ENCODE results near the gene OGFR.

Gene OGFR

GRCh38 chr20:62839261-62839660 is 34.6 kb downstream of the OGFR start:
- Histone ChIP-seq H3F3A (ENCODE audit: insufficient read depth) (no peaks in the 10 kb centered on the region), H4K20me1 (ENCODE audit: low read depth, low read length) (no peaks in the 10 kb centered on the region), H3K4me2 (ENCODE audit: low read depth, low read length, poor library complexity, severe bottlenecking) (no peak overlapping the region), H2AFZ (ENCODE audit: low read depth, low read length, severe bottlenecking) (no peak overlapping the region), H3K9me3 (ENCODE audit: insufficient read depth, low read length) (no peaks in the 10 kb centered on the region), H3K27ac (ENCODE audit: low read depth, low read length) (no peak overlapping the region), H3K36me3 (ENCODE audit: low read length) (no peaks in the 10 kb centered on the region), H3K4me3 (ENCODE audit: insufficient read depth, low read length, poor library complexity, severe bottlenecking) (no peak overlapping the region), H3K9ac (ENCODE audit: low read length) (no peak overlapping the region), H3K79me2 (ENCODE audit: insufficient read depth, low read length) (no peaks in the 10 kb centered on the region), H3K9me2 (replicated peaks; ENCODE audit: insufficient read depth, low read length) (no peaks in the 10 kb centered on the region), H3K27me3 (ENCODE audit: low read length) (no peaks in the 10 kb centered on the region)
- TF ChIP-seq EZH2phosphoT487 (conservative IDR thresholded peaks at IDR 0.05; ENCODE audit: low read length) (no peak), CTCF (IDR thresholded peaks at IDR 0.05; ENCODE audit: insufficient read depth, low read length, poor library complexity, severe bottlenecking) (no peak)

GRCh38 chr20:62839816-62840215 is 35.2 kb downstream of the OGFR start:
- H4K20me1 ChIP-seq (ENCODE audit: low read depth, low read length), result no peaks in the 10 kb centered on the region
- H3K4me2 ChIP-seq (ENCODE audit: low read depth, low read length, poor library complexity, severe bottlenecking), result no peak overlapping the region
- H3K27ac ChIP-seq (ENCODE audit: low read depth, low read length), result no peak overlapping the region
- no peaks in the 10 kb centered on the region for H3K27me3 ChIP-seq (ENCODE audit: low read length)
- no peaks in the 10 kb centered on the region for H3F3A ChIP-seq (ENCODE audit: insufficient read depth)
- no peaks in the 10 kb centered on the region for H3K79me2 ChIP-seq (ENCODE audit: insufficient read depth, low read length)
- TF ChIP-seq CTCF (IDR thresholded peaks at IDR 0.05; ENCODE audit: insufficient read depth, low read length, poor library complexity, severe bottlenecking), result no peak
- no peak for TF ChIP-seq EZH2phosphoT487 (conservative IDR thresholded peaks at IDR 0.05; ENCODE audit: low read length)
- no peak overlapping the region for H2AFZ ChIP-seq (ENCODE audit: low read depth, low read length, severe bottlenecking)
- no peaks in the 10 kb centered on the region for H3K9me3 ChIP-seq (ENCODE audit: insufficient read depth, low read length)
- no peaks in the 10 kb centered on the region for H3K9me2 ChIP-seq (replicated peaks; ENCODE audit: insufficient read depth, low read length)
- no peak overlapping the region for H3K9ac ChIP-seq (ENCODE audit: low read length)
- no peak overlapping the region for H3K4me3 ChIP-seq (ENCODE audit: insufficient read depth, low read length, poor library complexity, severe bottlenecking)
- H3K36me3 ChIP-seq (ENCODE audit: low read length), result no peaks in the 10 kb centered on the region

- Histone ChIP-seq H2AFZ (ENCODE audit: low read depth, low read length, severe bottlenecking) (no peak overlapping the region), H4K20me1 (ENCODE audit: low read depth, low read length) (no peaks in the 10 kb centered on the region), H3K36me3 (ENCODE audit: low read length) (no peaks in the 10 kb centered on the region), H3K27me3 (ENCODE audit: low read length) (no peaks in the 10 kb centered on the region), H3K9ac (ENCODE audit: low read length) (no peak overlapping the region), H3K9me3 (ENCODE audit: insufficient read depth, low read length) (no peaks in the 10 kb centered on the region), H3K4me2 (ENCODE audit: low read depth, low read length, poor library complexity, severe bottlenecking) (no peak overlapping the region), H3K79me2 (ENCODE audit: insufficient read depth, low read length) (no peaks in the 10 kb centered on the region), H3K9me2 (replicated peaks; ENCODE audit: insufficient read depth, low read length) (no peaks in the 10 kb centered on the region), H3F3A (ENCODE audit: insufficient read depth) (no peaks in the 10 kb centered on the region), H3K27ac (ENCODE audit: low read depth, low read length) (no peak overlapping the region), H3K4me3 (ENCODE audit: insufficient read depth, low read length, poor library complexity, severe bottlenecking) (no peak overlapping the region)
- TF ChIP-seq CTCF (IDR thresholded peaks at IDR 0.05; ENCODE audit: insufficient read depth, low read length, poor library complexity, severe bottlenecking) (no peak), EZH2phosphoT487 (conservative IDR thresholded peaks at IDR 0.05; ENCODE audit: low read length) (no peak)
Measured at GRCh38 chr20:62840244-62841197, 35.9 kb downstream of the OGFR start.

All from SU-DHL-6 (cell line).